GM12864 (cell line): ENCODE data around the gene BCAS3.

Source experiments
- DNase-seq: peaks from one replicate; pipeline ENCODE4 v3.0.0-alpha.2; 2011; ENCODE audit warnings: low read depth
- H3K4me3 ChIP-seq: 2 replicates; pipeline ENCODE4 v1.5.1; 2011; ENCODE audit warnings: mild to moderate bottlenecking, low read depth, low read length, control low read depth
- CTCF ChIP-seq: IDR thresholded peaks from 2 replicates; pipeline ENCODE4 v1.5.1; 2011; ENCODE audit warnings: low read depth, mild to moderate bottlenecking, moderate library complexity, low read length, control low read depth, inconsistent platforms; ENCODE audit errors: missing control alignments

BCAS3 gene

GRCh38 chr17:61159221-61159814 is 481.7 kb downstream of the BCAS3 start:
- DNase-seq: no peak
- H3K4me3 ChIP-seq: no peak overlapping the region
- no peak for TF ChIP-seq CTCF

GRCh38 chr17:61160204-61160603 is 482.6 kb downstream of the BCAS3 start:
- no peak for TF ChIP-seq CTCF
- no peak for DNase-seq
- H3K4me3 ChIP-seq: no peak overlapping the region

GRCh38 chr17:61160789-61161445 is 483.3 kb downstream of the BCAS3 start:
- no peak overlapping the region for H3K4me3 ChIP-seq
- DNase-seq: no peak
- no peak for TF ChIP-seq CTCF

GRCh38 chr17:61161615-61162134 is 484.0 kb downstream of the BCAS3 start:
- no peak overlapping the region for H3K4me3 ChIP-seq
- TF ChIP-seq CTCF: no peak
- DNase-seq: no peak

GRCh38 chr17:61164517-61164916 is 486.9 kb downstream of the BCAS3 start:
- TF ChIP-seq CTCF: no peak
- no peak for DNase-seq
- H3K4me3 ChIP-seq: no peak overlapping the region

GRCh38 chr17:61167075-61167474 is 489.4 kb downstream of the BCAS3 start:
- H3K4me3 ChIP-seq: no peak overlapping the region
- no peak for DNase-seq
- TF ChIP-seq CTCF: no peak

GRCh38 chr17:61168506-61168905 is 490.9 kb downstream of the BCAS3 start:
- no peak for DNase-seq
- no peak for TF ChIP-seq CTCF
- no peak overlapping the region for H3K4me3 ChIP-seq
